GM21526 (cell line): ENCODE data around the gene MAN1A1.

Experiments used
- ATAC-seq: cut with Tn5 transposase; IDR thresholded peaks from one replicate; pipeline ENCODE4 v1.9.1; 2021; ENCODE audit warnings: moderate library complexity; ENCODE audit not compliant: unreplicated experiment, low FRiP score

Gene MAN1A1

DNA sequence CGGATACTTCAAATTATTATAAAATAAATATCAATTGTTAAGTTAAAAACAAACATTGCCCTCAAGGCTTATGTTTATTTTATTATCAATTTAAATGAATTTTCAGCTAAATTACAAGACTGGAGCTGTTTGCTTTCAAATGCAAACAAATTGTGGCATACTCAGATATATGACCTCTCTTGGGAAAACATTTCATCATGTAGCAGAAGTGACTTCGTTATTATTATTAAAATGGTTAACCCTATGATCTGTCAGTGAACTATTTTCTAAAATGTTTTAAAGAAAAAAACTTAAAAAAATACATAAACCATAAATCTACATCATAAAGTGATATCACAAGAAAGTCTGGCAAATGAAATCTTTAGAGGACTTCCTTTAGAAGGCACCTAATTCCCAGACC, 72.5 kb downstream of the MAN1A1 start:
- ATAC-seq, result no peak

DNA sequence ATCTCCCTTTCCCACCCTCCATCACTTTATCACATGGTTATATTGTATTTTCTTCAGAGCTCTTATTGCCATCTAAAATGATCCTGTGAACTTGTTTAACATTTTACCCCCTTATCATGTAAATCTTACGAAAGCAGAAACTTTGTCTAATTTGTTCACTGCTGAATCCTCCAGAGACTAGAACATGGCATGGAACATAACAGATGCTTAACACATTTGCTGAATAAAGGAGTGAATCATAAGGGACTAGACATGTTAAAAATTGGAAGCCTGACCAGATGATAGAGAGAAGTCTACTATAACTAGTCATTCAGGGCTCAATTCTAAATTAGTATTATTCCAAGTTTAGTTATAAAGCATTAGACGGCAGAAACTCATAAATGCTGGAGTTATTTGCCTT, 73.3 kb downstream of the MAN1A1 start:
- no peak for ATAC-seq

DNA sequence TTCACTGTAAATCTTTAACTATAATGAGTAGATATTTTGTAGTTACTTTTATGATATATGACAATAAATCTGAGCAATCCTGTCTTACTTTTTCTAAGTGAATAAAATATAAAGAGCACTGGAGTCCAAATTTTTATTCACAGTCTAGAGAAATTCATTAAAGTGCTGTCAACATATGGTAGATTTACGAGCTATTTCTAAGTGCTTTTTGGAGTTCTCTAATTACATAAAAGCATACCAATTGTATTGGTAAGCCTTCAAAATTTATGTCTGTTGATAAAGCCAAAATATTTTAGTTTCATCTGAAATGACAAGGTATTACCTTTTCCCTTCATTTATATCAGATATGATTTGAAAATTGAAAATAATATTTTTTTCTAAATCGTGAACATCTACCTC, 75.4 kb downstream of the MAN1A1 start:
- no peak for ATAC-seq

DNA sequence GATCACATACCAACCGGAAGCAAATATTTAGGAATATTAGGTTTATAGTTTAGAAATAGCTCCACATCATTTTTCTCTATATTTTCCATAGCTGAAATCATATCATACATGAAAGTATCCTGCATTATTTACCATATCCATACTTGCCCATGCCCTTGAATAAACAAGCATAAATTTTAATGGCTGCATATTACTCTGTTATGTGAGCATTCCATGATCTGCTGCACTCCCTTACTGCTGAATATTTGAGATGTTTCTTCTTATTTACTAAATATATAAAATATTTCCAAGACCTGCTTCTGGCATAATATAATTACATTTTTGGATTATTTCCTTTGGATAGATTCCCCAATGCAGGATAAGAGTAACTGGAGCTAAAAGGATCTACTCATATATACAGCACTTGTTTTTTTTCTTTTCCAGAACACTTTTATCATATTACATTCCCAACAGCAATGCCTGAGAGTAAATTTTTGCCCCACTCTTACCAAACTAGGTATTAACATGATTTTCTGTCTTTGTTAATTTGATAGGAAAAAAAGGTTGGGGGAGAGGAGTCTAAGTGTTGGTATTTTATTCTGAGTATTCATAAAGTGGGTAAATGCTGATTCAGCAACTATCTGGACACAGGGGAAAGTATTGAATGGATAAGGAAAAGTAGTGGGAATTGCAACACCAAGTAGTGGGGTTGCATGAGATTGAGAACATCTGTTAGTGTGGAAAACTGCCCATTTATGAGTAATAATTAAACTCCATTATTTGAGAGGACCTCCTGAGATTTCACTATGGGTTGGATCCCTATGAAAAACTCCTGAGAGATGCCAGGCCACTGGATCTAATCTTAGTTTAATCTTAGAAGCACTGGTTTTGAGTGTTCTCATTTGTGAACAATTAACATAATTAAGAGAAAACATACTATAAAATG, 76.0 kb downstream of the MAN1A1 start:
- no peak for ATAC-seq

DNA sequence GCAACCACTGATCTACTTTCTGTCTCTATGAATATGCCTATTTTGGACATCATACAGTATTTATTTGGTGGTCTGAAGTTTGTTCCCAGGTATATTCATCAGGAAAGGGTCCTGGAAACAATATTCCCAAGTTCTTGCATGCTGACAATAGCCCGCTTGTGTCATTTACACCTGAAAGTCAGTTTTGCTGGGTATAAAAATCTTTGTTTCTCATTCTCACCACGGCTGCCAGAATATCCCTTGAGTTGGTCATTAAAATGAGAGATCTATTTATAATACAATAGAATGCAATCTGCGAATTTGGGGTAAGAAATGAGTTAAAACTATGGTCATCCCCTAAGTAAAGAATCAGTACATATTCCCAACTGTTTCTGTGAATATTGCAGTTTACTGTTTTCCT, 79.0 kb downstream of the MAN1A1 start:
- ATAC-seq, result no peak

DNA sequence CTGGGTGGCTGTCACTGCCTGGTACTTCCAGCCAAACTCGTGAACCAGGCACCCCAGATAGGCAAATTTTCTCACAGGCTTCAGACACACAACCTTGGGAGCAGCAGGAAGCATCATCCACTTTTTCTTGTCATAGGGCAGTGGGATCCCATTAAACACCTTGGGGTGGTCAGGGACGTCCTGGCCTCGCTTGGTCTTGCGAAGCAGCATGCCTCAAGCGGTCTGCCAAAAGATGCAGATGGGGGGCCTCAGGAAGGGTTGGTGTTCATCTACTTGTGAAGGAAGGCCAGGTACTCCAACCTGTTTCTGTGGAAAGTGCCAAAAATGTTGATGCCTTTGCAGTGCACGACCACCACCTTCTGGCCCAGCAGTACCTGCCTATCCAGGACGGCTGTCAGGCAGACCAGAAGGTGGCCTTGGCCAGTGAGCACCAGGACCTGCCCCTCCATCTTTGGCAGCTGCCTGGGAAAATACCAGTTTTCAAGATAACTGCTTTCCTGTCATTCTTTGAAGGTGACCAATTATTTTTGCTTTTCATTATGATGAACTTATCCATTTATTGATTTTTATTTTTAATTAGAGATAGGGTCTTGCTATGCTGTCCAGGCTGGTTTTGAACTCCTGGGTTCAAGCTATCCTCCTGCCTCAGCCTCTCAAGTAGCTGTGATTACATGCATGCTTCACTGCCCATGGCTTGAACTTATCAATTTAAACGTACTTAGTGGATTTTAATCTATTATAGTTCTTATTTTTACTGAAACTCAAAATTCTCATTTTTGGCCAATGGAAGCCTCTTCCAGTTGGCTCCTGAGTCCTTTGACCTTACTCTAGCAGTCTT, 80.1 kb downstream of the MAN1A1 start:
- ATAC-seq, result no peak

DNA sequence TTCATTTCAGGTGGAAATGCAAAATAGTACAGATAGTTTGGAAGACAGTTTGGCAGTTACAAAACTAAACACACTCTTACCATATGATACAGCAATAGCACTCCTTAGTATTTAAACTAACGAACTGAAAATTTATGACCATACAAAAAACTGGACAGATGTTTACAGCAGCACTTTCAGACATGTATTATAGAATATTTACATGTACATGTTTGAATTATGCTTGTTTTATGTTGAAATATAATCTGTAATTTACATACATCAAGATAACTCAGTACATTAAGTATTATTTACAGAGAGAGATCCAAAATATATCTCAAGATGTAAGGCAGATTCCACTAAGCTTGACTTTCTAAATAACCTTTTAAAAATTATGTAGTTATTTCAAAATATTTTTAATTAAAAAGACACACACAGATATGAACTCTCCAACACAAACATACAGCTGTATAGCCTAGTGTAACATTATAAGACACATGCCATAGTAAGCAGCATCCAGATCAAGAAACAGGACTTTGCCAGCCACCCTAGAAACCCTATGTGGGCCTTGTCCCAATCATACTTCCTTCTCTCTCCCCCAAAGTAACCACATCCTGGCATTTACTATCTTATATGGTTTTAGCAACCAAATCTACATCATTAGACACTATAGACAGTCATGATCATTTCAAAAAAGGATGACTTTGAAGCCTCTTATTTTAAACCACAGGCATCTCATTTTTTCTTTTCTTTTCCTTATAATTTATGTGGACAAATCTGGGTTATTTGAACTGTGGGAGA, 82.2 kb downstream of the MAN1A1 start:
- no peak for ATAC-seq

DNA sequence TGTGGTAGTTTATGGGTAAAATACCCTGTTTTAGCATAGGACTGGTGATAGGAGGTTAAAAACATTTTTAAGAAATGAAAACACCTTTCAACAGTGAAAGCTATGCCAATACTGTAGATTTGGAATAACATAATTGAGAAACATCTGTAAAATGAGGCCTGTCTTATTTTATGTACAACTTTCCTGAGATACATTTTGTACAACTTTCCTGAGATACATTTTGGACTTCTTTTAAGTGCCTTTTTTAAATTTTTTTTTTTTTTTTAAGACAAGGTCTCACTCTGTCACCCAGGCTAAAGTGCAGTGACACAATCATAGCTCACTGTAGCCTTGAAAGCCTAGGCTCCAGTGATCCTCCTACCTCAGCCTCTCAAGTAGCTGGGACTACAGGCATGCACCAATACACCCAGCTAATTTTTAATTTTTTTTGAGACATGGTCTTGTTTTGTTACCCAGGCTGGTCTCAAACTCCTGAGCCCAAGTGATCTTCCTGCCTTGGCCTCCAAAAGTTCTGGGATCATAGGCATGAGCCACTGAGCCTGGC, 84.6 kb downstream of the MAN1A1 start:
- no peak for ATAC-seq

DNA sequence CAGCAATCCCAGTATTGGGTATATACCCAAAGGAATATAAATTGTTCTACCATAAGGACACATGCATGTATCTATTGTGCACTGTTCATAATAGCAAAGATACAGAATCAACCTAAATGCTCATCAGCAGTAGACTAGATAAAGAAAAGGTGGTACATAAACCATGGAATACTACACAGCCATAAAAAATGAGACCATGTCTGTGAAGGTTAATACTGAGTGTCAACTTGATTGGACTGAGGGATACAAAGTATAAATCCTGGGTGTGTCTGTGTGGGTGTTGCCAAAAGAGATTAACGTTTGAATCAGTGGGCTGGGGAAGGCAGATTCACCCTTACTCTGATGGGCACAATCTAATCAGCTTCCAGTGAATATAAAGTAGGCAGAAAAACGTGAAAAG, 86.9 kb downstream of the MAN1A1 start:
- ATAC-seq, result no peak

DNA sequence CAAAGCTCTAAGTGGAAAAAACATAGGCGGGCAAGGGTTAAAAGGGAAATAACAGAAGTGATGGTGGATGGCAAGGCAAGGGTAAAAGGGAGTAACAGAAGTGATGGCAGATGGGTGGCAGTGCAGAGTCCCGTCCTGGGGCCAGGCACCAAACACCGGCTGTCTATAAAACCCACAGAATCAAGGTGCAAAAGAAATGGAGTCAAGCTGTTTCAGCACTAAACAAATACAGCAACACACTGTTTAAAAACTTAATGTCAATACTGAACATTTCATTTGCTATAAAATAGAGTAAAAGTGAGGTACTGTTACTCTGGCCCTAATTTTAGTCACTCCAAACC, 87.6 kb downstream of the MAN1A1 start:
- no peak for ATAC-seq

DNA sequence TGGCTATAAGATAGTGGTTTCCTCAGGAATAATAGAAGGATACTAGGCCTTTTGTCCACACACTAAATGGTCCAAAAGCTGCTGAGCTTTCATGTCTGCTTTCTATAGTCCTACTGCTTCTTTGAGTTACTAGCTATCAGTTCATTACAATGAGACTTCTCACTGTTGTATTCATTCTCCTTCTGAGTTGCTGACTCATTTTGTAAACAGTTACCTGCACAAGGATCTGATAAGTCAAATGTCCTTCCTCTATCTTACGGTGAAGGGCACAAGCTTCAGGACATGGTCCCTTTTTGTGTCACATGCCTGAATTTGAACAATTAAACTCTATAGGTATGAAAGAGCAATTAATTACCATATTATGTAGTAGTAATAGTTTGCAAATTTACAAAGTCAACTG, 90.5 kb downstream of the MAN1A1 start:
- ATAC-seq, result no peak

DNA sequence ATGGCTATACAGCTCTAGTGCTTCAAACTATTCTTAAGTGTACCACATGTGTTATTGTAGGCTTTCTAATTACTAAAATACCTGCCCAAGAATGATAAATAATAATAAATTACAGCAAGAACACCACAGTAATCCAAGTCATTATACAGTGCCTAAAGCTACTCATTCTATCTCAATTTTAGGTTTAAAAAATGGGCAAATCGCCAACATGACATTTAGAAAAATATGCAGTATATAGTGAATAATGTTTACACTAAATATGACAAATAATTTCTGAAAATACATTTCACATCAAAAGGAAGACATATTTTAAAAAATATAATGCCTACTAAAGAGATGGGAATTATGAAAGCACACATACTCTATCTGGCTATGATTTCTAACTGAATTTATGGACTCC, 91.8 kb downstream of the MAN1A1 start:
- ATAC-seq, result no peak

DNA sequence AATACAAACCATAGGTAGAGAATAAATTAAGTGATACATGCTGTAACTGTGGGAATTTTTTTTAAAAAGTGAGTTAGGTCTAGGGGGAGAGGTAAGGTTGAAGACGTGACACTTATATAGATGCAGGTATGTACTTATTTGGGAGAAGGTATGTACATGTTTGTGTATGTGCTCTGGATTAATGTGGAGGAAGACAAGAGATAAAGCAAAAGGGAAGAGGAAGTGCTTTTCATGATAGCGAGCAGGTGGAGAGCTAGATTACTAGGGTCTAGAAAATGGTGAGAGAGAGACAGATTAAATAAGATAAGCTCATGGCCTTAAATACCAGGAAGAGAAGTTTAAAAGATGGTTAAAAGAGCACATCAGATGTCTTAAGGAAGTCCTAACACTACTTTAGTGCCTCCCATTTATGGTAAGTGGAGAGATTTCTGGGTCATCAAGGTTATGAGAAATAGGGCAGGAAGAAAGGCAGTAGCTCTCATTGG, 92.5 kb downstream of the MAN1A1 start:
- ATAC-seq, result no peak

DNA sequence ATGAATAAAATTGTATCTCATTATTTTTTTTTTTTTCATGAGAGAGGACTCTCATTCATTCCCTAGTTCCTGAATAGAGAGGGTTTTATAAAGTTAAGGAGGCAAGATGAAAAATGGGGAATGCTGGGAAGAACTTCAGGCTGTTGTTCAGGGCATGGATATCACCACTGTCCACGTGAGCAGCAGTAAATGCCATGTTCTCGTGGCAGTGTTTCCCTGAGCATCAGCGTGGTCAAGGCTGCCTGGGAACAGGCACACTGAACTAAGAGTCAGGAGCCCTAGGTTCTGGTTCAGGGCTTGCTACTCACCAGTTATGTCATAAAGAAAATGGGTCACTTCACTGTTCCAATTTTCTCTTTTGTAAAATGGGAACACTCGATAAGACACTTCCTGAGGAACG, 93.2 kb downstream of the MAN1A1 start:
- ATAC-seq, result no peak

DNA sequence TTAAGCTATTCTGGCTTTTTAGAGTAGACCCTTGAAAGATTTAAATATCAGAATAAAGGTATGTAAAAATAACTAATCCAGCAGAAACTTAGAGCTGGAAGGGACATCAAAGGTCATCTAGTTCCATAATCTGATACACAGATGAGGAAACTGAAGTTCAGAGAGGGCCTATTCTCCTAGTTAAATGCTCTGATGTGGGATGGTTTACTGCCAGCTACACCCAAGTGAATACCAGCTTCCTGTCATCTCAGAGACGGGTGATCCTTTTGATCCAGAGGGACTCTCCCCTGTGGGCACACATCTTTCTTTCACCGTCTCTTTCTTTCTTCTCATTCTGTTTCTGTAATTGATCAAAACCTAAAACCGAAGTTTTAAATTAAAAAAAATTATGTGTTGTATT, 94.1 kb downstream of the MAN1A1 start:
- no peak for ATAC-seq

DNA sequence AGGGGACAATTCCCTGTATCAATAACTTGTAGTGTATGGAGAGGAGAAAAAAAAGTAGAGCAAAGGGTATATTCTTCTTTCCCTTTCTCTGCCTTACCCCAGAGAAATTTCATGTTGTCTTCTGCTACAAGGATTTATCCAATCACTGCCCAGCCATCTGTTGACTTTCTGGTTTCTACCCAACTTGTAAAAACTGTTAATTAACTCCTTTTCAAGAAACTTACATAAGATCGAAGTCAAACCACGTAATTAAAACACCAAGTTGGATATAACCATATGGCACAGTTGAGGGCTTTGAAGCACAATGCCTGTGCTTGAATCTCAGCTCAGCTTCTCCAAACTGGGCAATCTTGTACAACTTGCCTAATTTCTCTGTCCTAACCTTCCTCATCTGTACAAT, 99.5 kb downstream of the MAN1A1 start:
- ATAC-seq, result no peak

DNA sequence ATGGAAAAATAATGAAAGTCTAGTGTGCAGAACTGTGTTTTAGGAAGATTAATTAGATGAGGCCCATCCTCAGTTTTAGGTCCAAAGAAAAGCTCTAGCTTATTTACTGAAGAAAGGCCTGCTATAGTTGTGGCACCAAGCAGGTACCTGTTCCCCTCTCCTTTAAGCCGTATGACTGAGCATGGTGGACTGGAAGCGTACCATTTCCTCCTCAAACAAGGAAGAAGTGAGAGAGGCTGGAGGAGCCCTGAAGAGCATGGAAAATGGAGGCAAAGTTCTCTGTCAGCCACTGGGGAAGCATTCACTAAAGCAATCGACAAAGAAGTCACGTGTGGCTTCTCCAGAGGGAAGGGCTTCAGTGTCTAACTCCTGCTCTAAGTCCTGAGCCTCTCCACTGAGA, 100.2 kb downstream of the MAN1A1 start:
- ATAC-seq, result no peak

DNA sequence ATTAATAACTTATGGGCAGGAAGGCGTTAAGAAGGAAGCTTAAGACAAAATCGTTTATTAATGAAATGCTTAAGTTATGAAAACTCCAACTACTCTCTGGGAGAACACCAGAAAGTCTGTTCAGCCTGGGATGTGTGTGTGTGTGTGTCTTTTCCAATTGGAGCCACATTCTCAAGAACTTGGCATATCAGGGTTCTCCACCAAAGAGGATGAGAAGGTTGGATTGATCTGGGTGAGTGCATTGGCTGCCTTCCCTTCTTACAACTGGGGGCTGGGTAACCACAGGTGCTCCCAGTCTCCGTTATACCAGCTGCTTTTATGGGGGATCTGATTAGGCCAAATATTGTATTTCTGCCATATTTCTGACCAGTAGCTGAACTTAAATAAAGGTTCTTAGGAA, 102.1 kb downstream of the MAN1A1 start:
- ATAC-seq, result no peak

DNA sequence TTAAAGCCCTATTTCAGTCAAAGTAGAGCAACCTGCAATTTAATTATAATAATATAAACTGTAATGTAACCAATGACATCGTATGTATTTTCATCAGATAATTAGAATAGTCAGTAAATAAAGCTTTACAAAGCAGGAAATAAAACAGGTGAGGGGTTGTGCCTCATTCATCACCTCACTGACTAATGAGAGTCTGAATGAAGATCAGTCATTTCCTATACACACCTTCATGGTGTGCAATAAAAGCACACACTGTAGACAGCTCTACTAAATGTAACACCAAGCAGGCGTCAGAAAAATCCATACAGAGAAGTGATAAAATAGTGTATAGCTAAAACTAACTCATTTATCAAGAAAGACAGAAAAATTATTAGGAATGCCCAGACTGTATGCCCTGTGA, 105.9 kb downstream of the MAN1A1 start:
- ATAC-seq, result no peak

DNA sequence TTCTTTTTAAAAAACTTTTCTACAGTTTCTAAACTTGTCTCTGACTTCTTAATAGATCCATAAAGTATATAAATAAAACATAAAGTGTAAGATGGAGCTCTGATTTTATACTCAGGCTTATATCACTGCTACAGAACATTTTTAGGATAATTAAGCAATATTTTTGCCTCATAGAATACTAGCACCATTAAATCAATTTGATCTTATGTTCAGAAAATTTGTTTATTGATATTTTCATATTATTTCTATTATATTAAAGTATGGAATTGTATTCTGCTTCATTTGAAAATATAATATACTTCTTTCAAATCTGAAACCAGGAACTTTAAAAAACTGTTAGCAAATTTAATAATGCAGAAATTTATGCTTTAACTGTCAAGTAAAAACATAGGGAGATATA, 106.5 kb downstream of the MAN1A1 start:
- ATAC-seq, result no peak
